ENCODE results near the gene NCEH1.

DNA sequence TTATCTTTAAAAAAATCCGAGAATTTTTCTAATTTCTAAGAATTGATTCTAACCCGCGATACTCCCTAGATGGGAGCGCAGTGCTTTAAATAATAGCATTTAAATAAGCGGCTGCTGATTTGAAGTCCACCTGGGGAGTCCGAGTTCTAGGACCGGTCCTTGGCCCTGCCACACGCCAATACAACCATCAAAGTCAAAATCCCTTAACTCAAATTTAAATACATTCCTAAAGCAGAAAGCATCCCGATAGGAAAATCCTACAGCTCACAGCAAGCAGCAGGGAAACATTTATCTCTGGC is 39.2 kb upstream of the NCEH1 start:
- TF ChIP-seq GATA2 (IDR thresholded peaks at IDR 0.05; ENCODE audit: low read depth, low read length): no peak
- TF ChIP-seq GATA3 (IDR thresholded peaks at IDR 0.05; ENCODE audit: low read depth, low read length): no peak

Measured in SH-SY5Y (cell line).